ENCODE results near the gene FILIP1. TPM values are rescaled to one million over a fixed set of nuclear protein-coding genes. Genes with fewer than 3 reads are reported as not detected.

FILIP1 gene
- total RNA-seq, 4 donors from 2014 or later = 57.5 to 123 (median 93.8) TPM

DNA sequence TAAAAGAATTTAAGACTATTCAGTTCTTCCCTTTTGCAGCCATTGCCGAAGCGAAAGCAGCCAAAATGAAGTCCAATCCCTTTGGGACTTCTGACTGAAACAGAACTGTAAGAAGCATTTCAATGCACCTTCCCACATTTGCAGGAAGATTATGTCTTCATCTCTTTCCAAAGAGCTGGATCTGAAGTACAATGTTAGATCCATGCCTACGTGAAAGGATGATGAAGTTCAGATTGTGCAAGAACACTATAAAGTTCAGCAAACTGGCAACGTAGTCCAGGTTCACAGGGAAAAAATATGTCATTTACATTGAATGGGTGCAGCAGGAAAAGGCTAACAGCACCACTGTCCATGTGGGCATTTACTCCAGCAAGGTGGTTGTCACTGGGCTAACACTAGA, 6.0 kb upstream of the FILIP1 start:
- no peak for TF ChIP-seq POLR2A (IDR thresholded peaks at IDR 0.05)
- TF ChIP-seq CTCF (IDR thresholded peaks at IDR 0.05 in 4 of 5, conservative IDR thresholded peaks at IDR 0.05 in 1 of 5) = no peak
- no peaks in the 10 kb centered on the region for H3K27me3 ChIP-seq
- DNase-seq = no peak
- H3K36me3 ChIP-seq = no peaks in the 10 kb centered on the region
- H3K4me3 ChIP-seq = no peak overlapping the region
- H3K27ac ChIP-seq = peak overlapping the region in 1 of 4 donors; percentile 13
- no peaks in the 10 kb centered on the region for H3K9me3 ChIP-seq
- intact Hi-C loops (cut with DNase I; ENCODE audit: low total_unique reads) (loop anchor here (5.0 kb wide), 1 partner anchor 1847 kb away; the partner anchor contains the start of gene SLC17A5), in situ Hi-C loops (cut with MboI; ENCODE audit: low sequenced_read_pairs in 4 of 4) (loop anchor here (5.0 to 10.0 kb wide), 4 partner anchors 65 to 205 kb away; no protein-coding TSS in a partner anchor)
- peaks cover 29 to 32% of the 10 kb centered on the region in 2 donors for H3K4me1 ChIP-seq
- ATAC-seq = no peak

- H3K27ac ChIP-seq = peak overlapping the region in 2 of 4 donors; percentile 6 to 9
These were observed 5.3 kb upstream of the FILIP1 start for GRCh38 chr6:75498862-75499261.

GRCh38 chr6:75497994-75498393, 4.4 kb upstream of the FILIP1 start:
- intact Hi-C loops (cut with DNase I; ENCODE audit: low total_unique reads) = loop anchor here (5.0 kb wide), 1 partner anchor 1846 kb away; the partner anchor contains the start of gene SLC17A5
- no peak overlapping the region for H3K4me3 ChIP-seq

More at GRCh38 chr6:75498862-75499261, 5.3 kb upstream of the FILIP1 start:
- intact Hi-C loops (cut with DNase I; ENCODE audit: low total_unique reads) = loop anchor here (5.0 kb wide), 1 partner anchor 1847 kb away; the partner anchor contains the start of gene SLC17A5
- Histone ChIP-seq H3K27me3 (no peaks in the 10 kb centered on the region), H3K9me3 (no peaks in the 10 kb centered on the region), H3K36me3 (no peaks in the 10 kb centered on the region), H3K4me3 (no peak overlapping the region), H3K4me1 (peaks cover 35 to 37% of the 10 kb centered on the region in 2 donors)
- DNase-seq (no peak), ATAC-seq (no peak)
- no peak for TF ChIP-seq CTCF (IDR thresholded peaks at IDR 0.05 in 4 of 5, conservative IDR thresholded peaks at IDR 0.05 in 1 of 5)
- no peak for TF ChIP-seq POLR2A (IDR thresholded peaks at IDR 0.05)
- in situ Hi-C loops (cut with MboI; ENCODE audit: low sequenced_read_pairs in 4 of 4) = loop anchor here in 2 of 4 donors (5.0 to 10.0 kb wide), 3 partner anchors 64 to 134 kb away; no protein-coding TSS in a partner anchor

DNA sequence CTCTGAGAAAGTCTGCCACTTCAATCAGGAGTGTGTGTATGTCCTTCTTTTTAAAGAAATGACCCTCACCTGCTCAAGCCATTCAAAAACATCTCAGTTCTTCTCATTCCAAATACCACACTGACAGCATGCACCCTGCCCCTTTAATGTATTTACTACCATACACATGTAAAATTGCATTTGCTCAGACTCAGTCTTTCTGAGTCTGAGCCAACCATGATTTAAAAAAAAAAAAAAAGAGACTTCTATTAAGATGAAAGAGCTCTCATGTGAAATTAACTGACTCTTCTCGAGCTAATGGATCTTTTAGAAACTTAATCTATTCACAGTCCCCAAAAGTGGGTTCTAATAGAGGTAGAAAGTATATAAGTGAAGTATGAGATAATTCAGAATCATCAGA, 1.4 kb upstream of the FILIP1 start:
- ATAC-seq (no peak), DNase-seq (no peak)
- intact Hi-C loops (cut with DNase I; ENCODE audit: low total_unique reads) (loop anchor here (5.0 kb wide), 1 partner anchor 1843 kb away; the partner anchor contains the start of gene SLC17A5), in situ Hi-C loops (cut with MboI; ENCODE audit: low sequenced_read_pairs in 4 of 4) (loop anchor here in 2 of 4 donors (5.0 to 10.0 kb wide), 3 partner anchors 60 to 130 kb away; no protein-coding TSS in a partner anchor)
- Histone ChIP-seq H3K4me3 (peak overlapping the region in 3 of 4 donors; percentile 68 to 82 (median 74)), H3K27me3 (no peaks in the 10 kb centered on the region), H3K9me3 (no peaks in the 10 kb centered on the region), H3K4me1 (peaks cover 41 to 50% of the 10 kb centered on the region in 2 donors), H3K36me3 (no peaks in the 10 kb centered on the region), H3K27ac (peak overlapping the region; percentile 93 to 98 (median 98))
- TF ChIP-seq CTCF (IDR thresholded peaks at IDR 0.05 in 4 of 5, conservative IDR thresholded peaks at IDR 0.05 in 1 of 5) (no peak), POLR2A (IDR thresholded peaks at IDR 0.05) (no peak)

More at GRCh38 chr6:75497994-75498393, 4.4 kb upstream of the FILIP1 start:
- ATAC-seq (no peak), DNase-seq (no peak)
- Histone ChIP-seq H3K27ac (no peak overlapping the region), H3K4me1 (peaks cover 35 to 37% of the 10 kb centered on the region in 2 donors), H3K27me3 (no peaks in the 10 kb centered on the region), H3K9me3 (no peaks in the 10 kb centered on the region), H3K36me3 (no peaks in the 10 kb centered on the region)
- TF ChIP-seq CTCF (IDR thresholded peaks at IDR 0.05 in 4 of 5, conservative IDR thresholded peaks at IDR 0.05 in 1 of 5) (no peak), POLR2A (IDR thresholded peaks at IDR 0.05) (no peak)
- in situ Hi-C loops (cut with MboI; ENCODE audit: low sequenced_read_pairs in 4 of 4) = loop anchor here in 2 of 4 donors (5.0 to 10.0 kb wide), 3 partner anchors 63 to 133 kb away; no protein-coding TSS in a partner anchor
